ENCODE results near the gene NIN.

NIN gene

DNA sequence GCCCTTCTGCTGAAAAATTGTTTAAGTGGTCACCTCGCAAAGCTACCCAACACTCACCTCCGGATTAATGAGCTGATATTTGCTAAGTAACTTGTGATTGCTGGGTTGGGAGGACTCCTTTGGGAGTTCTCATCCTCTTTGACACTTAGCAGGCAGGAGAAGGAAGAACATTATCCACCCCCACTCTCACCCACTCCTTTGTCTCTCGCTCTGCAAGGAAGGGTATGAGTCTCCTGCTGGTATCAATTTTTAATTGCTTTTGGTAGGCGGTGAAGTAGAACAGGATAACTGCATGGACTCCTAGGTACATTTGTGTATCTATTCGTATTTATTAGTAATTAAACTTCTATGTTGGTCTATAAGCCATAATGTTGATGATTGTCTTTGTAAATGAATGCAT, 34.0 kb upstream of the NIN start:
- Histone ChIP-seq H3K9me3 (ENCODE audit: insufficient read depth, low read length, severe bottlenecking) (no peaks in the 10 kb centered on the region), H3K27ac (ENCODE audit: low read length) (no peak overlapping the region), H3K4me2 (ENCODE audit: insufficient read depth, low read length) (no peak overlapping the region), H3K79me2 (ENCODE audit: insufficient read depth, low read length) (no peaks in the 10 kb centered on the region), H3K4me3 (ENCODE audit: low read depth in 1 of 2, low read length in 2 of 2) (no peak overlapping the region), H3K9ac (ENCODE audit: low read depth, low read length) (no peak overlapping the region), H4K20me1 (ENCODE audit: insufficient read depth, low read length) (no peaks in the 10 kb centered on the region), H2AFZ (ENCODE audit: low read depth, low read length) (no peak overlapping the region), H3K36me3 (ENCODE audit: insufficient read depth, low read length) (no peaks in the 10 kb centered on the region), H3K27me3 (ENCODE audit: insufficient read depth, low read length, poor library complexity) (no peaks in the 10 kb centered on the region), H3K4me1 (ENCODE audit: insufficient read depth, low read length) (peaks cover 10% of the 10 kb centered on the region)
- TF ChIP-seq CTCF (IDR thresholded peaks at IDR 0.05; ENCODE audit: borderline replicate concordance, extremely low read depth, low read length, poor library complexity, severe bottlenecking), result no peak
- TF ChIP-seq EZH2 (IDR thresholded peaks at IDR 0.05; ENCODE audit: borderline replicate concordance, low read depth, low read length, severe bottlenecking), result no peak
- DNase-seq (no peak), ATAC-seq (ENCODE audit: insufficient read depth, low read depth) (no peak)

GRCh38 chr14:50864237-50864636, 33.3 kb upstream of the NIN start:
- TF ChIP-seq CTCF (IDR thresholded peaks at IDR 0.05; ENCODE audit: borderline replicate concordance, extremely low read depth, low read length, poor library complexity, severe bottlenecking), result no peak
- TF ChIP-seq EZH2 (IDR thresholded peaks at IDR 0.05; ENCODE audit: borderline replicate concordance, low read depth, low read length, severe bottlenecking), result no peak
- Histone ChIP-seq H3K36me3 (ENCODE audit: insufficient read depth, low read length) (no peaks in the 10 kb centered on the region), H3K27me3 (ENCODE audit: insufficient read depth, low read length, poor library complexity) (no peaks in the 10 kb centered on the region), H3K4me1 (ENCODE audit: insufficient read depth, low read length) (peaks cover 17% of the 10 kb centered on the region), H3K9me3 (ENCODE audit: insufficient read depth, low read length, severe bottlenecking) (no peaks in the 10 kb centered on the region), H3K79me2 (ENCODE audit: insufficient read depth, low read length) (no peaks in the 10 kb centered on the region), H4K20me1 (ENCODE audit: insufficient read depth, low read length) (no peaks in the 10 kb centered on the region), H3K4me2 (ENCODE audit: insufficient read depth, low read length) (no peak overlapping the region), H3K4me3 (ENCODE audit: low read depth in 1 of 2, low read length in 2 of 2) (no peak overlapping the region), H2AFZ (ENCODE audit: low read depth, low read length) (no peak overlapping the region), H3K27ac (ENCODE audit: low read length) (no peak overlapping the region), H3K9ac (ENCODE audit: low read depth, low read length) (no peak overlapping the region)
- ATAC-seq (ENCODE audit: insufficient read depth, low read depth) (no peak), DNase-seq (no peak)

DNA sequence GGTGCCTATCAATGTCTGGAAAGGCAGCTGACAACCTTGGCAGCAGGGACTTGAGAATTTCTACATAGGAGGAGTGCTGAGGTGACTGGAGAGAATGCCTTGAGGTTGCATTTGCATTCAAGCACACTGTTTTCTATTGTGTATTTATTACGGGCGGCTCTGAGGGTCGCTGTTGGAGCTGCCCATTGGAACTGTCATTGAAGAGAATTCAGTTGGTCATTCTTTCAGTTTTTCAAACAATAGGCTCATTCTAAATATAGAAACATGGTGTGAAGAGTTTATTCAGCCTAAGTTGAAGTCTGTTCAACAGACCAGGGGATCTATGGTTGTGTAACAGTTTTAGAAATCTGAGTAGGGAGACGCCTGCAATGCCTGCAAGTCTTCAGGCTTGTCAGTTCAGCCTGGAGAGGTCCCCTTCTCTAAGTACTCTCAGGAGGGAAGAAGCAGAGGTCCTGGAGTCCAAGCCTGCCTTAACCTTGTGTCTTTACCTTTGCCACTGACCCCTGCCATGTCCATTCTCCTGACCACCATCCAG, 31.1 kb upstream of the NIN start:
- H3K9me3 ChIP-seq (ENCODE audit: insufficient read depth, low read length, severe bottlenecking), result no peaks in the 10 kb centered on the region
- no peak overlapping the region for H2AFZ ChIP-seq (ENCODE audit: low read depth, low read length)
- peaks cover 18% of the 10 kb centered on the region for H3K4me1 ChIP-seq (ENCODE audit: insufficient read depth, low read length)
- H3K27ac ChIP-seq (ENCODE audit: low read length), result no peak overlapping the region
- no peaks in the 10 kb centered on the region for H3K27me3 ChIP-seq (ENCODE audit: insufficient read depth, low read length, poor library complexity)
- DNase-seq (no peak), ATAC-seq (ENCODE audit: insufficient read depth, low read depth) (no peak)
- no peaks in the 10 kb centered on the region for H3K79me2 ChIP-seq (ENCODE audit: insufficient read depth, low read length)
- TF ChIP-seq EZH2 (IDR thresholded peaks at IDR 0.05; ENCODE audit: borderline replicate concordance, low read depth, low read length, severe bottlenecking) (no peak), CTCF (IDR thresholded peaks at IDR 0.05; ENCODE audit: borderline replicate concordance, extremely low read depth, low read length, poor library complexity, severe bottlenecking) (no peak)
- H3K9ac ChIP-seq (ENCODE audit: low read depth, low read length), result no peak overlapping the region
- H3K4me2 ChIP-seq (ENCODE audit: insufficient read depth, low read length), result no peak overlapping the region
- H3K36me3 ChIP-seq (ENCODE audit: insufficient read depth, low read length), result no peaks in the 10 kb centered on the region
- no peaks in the 10 kb centered on the region for H4K20me1 ChIP-seq (ENCODE audit: insufficient read depth, low read length)
- no peak overlapping the region for H3K4me3 ChIP-seq (ENCODE audit: low read depth in 1 of 2, low read length in 2 of 2)

Data from DND-41 (cell line).